Astrocyte of the hippocampus (primary cell): Measurements from ENCODE around the gene DYDC2.
"Not testable (repeated sequence)": the region's sequence is repeated elsewhere in the genome, so short reads cannot be mapped to it uniquely, and the experiment has no call there.

Experiments
- DNase-seq: peaks from one replicate; pipeline ENCODE4 v3.0.0; 2011; ENCODE audit warnings: low read depth, low spot score

Gene DYDC2

GRCh38 chr10:80356563-80356988 lies at the start of gene DYDC2, which contains the start of gene DYDC1:
Gene DYDC2, plus strand, starts transcription at chr10:80356781. Its CDS starts 5,663 bp downstream, at chr10:80362444.
Gene DYDC1, minus strand, starts transcription at chr10:80356755. Its CDS starts 4,154 bp downstream, at chr10:80352601.
- peak; percentile 62 for DNase-seq

- no peak for DNase-seq
Measured at GRCh38 chr10:80313523-80313922, 43.1 kb upstream of the DYDC2 start.

- DNase-seq = no peak
Measured at GRCh38 chr10:80315391-80315790, 41.2 kb upstream of the DYDC2 start.

GRCh38 chr10:80318742-80319141 lies 37.8 kb upstream of the DYDC2 start:
- DNase-seq = no peak

GRCh38 chr10:80319318-80319717 lies 37.3 kb upstream of the DYDC2 start:
- no peak for DNase-seq

- DNase-seq = no peak
Measured at GRCh38 chr10:80319725-80320290, 36.8 kb upstream of the DYDC2 start.

GRCh38 chr10:80320377-80320776 lies 36.2 kb upstream of the DYDC2 start:
- DNase-seq = no peak

GRCh38 chr10:80321183-80321582 lies 35.4 kb upstream of the DYDC2 start:
- no peak for DNase-seq

GRCh38 chr10:80322158-80322557 lies 34.4 kb upstream of the DYDC2 start:
- DNase-seq = no peak

- DNase-seq = no peak
Measured at GRCh38 chr10:80322711-80323110, 33.9 kb upstream of the DYDC2 start.

GRCh38 chr10:80323311-80323710 lies 33.3 kb upstream of the DYDC2 start:
- DNase-seq = no peak

GRCh38 chr10:80324086-80324485 lies 32.5 kb upstream of the DYDC2 start:
- DNase-seq = peak; percentile 2

GRCh38 chr10:80324891-80325364 lies 31.7 kb upstream of the DYDC2 start:
- DNase-seq = no peak

- DNase-seq = no peak
Measured at GRCh38 chr10:80333983-80334382, 22.6 kb upstream of the DYDC2 start.

GRCh38 chr10:80344276-80344675 lies 12.3 kb upstream of the DYDC2 start:
- no peak for DNase-seq

GRCh38 chr10:80344912-80345311 lies 11.7 kb upstream of the DYDC2 start:
- DNase-seq = no peak

- no peak for DNase-seq
Measured at GRCh38 chr10:80350251-80350650, 6.3 kb upstream of the DYDC2 start.

- no peak for DNase-seq
Measured at GRCh38 chr10:80351220-80351619, 5.4 kb upstream of the DYDC2 start.

- DNase-seq = peak; percentile 13
Measured at GRCh38 chr10:80356989-80357850, 639 bp downstream of the DYDC2 start.

GRCh38 chr10:80357851-80358125 lies 1.2 kb downstream of the DYDC2 start:
- DNase-seq = no peak

- not testable (repeated sequence) for DNase-seq
Measured at GRCh38 chr10:80358925-80359324, 2.3 kb downstream of the DYDC2 start.

- no peak for DNase-seq
Measured at GRCh38 chr10:80359644-80360043, 3.1 kb downstream of the DYDC2 start.

GRCh38 chr10:80365510-80365909 lies 8.9 kb downstream of the DYDC2 start:
- no peak for DNase-seq
